Dendritic cell treated with granulocyte-macrophage colony-stimulating factor and Interleukin-4, amounts not matched to agents 40 ng/mL and 50 ng/mL, for 4 days (primary cell): ENCODE measurements around the gene ARID5B.
A peak's percentile ranks its signal among the peaks of the same experiment; 100 is the strongest.

Experiments used
- H3K27ac Mint-ChIP-seq: one replicate; pipeline ENCODE4 v1.8.0; 2022; ENCODE audit warnings: mild to moderate bottlenecking, mixed read lengths
- H3K27me3 Mint-ChIP-seq: one replicate; pipeline ENCODE4 v1.8.0; 2022; ENCODE audit warnings: mild to moderate bottlenecking, mixed read lengths
- H3K36me3 Mint-ChIP-seq: one replicate; pipeline ENCODE4 v1.8.0; 2022; ENCODE audit warnings: low read depth, mixed read lengths
- H3K4me1 Mint-ChIP-seq: one replicate; pipeline ENCODE4 v1.8.0; 2022; ENCODE audit warnings: low read depth, mixed read lengths
- H3K4me3 Mint-ChIP-seq: one replicate; pipeline ENCODE4 v1.8.0; 2022; ENCODE audit warnings: mild to moderate bottlenecking, moderate library complexity, mixed read lengths
- H3K9me3 Mint-ChIP-seq: one replicate; pipeline ENCODE4 v1.8.0; 2022; ENCODE audit warnings: mixed read lengths
- intact Hi-C: fragments of 100-400 bp; cut with micrococcal nuclease; formaldehyde crosslinking; loops from one replicate; pipeline ENCODE4 v1.15.0; 2022

The ARID5B gene

DNA sequence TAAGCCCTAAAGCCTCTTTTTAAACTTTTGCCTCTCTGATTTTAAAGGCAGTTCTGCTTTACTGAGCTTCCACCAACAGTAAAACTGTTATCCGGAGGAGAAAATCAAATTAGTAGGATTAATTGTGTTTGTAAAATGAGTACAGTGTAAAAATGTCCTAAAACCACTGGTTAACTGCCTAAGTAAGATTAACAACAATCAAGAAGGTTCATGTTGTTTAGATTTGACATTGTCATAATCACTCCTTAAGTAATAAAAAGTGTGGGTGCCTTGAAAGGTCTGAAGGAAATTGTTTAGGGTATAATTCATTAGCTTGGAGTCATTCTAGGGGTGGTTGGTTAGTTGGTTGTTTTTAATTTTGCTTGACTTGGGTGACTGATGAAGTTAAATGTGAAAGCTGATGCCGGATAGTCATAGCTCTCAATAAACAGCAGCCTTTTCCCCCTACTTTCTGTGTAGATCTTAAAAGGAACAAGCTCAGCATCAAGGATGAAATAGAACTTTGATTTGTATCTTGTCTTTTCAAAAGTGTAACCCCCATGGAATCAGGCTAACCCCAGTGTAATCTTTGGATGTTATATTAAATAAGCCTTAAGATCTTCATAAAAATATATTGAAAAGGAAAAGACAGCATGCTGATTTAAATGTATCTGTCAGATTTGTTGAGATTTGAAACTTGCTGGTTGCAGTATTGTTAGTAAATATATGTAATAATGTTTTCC is 148.3 kb downstream of the ARID5B start:
- peak overlapping the region; percentile 92 for H3K27ac Mint-ChIP-seq
- peaks cover 40% of the 10 kb centered on the region for H3K36me3 Mint-ChIP-seq
- H3K4me1 Mint-ChIP-seq, result peaks cover 82% of the 10 kb centered on the region
- intact Hi-C loops, result loop anchor here (5.0 kb wide), 2 partner anchors 33 to 118 kb away; no protein-coding TSS in a partner anchor
- no peaks in the 10 kb centered on the region for H3K9me3 Mint-ChIP-seq
- H3K4me3 Mint-ChIP-seq, result peak overlapping the region; percentile 86
- no peaks in the 10 kb centered on the region for H3K27me3 Mint-ChIP-seq

DNA sequence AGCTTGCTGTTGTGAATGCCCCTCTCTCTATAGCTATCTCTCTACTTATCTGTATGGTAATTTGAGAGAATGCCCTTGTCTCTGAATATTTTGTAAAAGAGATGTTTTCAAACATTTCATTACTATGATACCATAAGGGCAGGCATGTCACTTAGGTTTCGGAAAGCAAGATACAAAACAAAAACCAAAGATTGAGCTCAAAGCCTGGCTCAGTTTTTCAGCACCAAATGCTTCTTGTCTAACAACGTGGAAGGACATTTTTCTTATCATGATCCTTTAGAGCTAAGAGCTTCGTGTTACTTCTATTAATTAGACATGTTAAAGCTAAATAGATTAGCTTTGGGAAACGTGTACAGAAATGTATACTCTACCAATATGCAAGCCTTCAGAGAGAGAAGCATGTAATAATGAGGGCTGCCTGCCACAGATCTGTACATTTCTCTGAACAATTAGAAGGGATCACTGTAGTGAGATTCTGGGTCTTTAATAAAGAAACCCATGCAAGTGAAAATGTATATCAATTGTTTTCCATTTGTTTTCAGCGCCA is 148.9 kb downstream of the ARID5B start:
- Mint-ChIP-seq H3K36me3 (peaks cover 43% of the 10 kb centered on the region), H3K4me3 (peak overlapping the region; percentile 86), H3K27ac (peak overlapping the region; percentile 92), H3K27me3 (no peaks in the 10 kb centered on the region), H3K9me3 (no peaks in the 10 kb centered on the region), H3K4me1 (peaks cover 77% of the 10 kb centered on the region)
- intact Hi-C loops, result no loop called here

DNA sequence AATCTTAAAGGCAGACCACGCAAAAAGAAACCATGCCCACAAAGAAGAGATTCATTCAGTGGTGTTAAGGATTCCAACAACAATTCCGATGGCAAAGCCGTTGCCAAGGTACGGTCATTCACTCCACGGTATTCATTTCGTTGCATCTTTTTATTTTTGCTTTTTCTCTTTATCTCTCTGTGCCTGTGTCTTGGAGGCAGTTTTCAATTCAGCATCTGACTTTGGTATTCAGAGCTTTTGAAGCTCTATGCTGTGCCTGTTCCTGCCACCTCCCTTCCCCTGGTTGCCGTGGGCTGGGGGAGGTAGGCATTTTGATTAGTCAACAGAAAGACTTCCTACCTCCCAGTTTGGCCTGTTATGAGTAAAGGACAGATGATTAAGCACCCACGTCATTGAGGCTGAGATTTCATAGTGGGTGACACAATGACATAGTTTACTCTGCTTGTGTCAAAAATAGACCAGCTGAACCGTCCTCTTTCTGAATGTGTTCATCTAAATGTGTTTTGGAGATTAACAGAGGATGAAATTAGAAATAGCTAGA is 149.5 kb downstream of the ARID5B start:
- intact Hi-C loops, result no loop called here
- Mint-ChIP-seq H3K9me3 (no peaks in the 10 kb centered on the region), H3K36me3 (peaks cover 49% of the 10 kb centered on the region), H3K27ac (peak overlapping the region; percentile 92), H3K4me1 (peaks cover 71% of the 10 kb centered on the region), H3K27me3 (no peaks in the 10 kb centered on the region), H3K4me3 (peak overlapping the region; percentile 86)

DNA sequence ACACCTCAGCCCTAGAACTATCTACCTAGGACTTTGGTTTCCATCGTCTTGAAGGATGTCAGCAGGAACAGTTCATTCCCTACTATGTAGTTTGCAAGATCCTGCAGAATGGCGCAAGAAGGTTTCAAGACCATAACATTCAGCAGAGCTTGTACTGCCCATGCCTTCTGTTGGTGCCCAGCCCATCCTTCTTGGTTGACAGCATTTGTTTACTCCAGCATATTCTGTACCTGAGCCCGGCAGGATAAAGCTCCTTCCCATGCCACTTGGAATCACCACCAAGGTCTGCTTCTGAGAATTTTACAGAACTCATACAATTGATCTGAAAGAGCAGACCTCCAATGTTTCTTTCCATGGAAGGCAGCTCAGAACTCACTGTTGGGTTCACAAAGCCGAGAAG is 150.8 kb downstream of the ARID5B start:
- Mint-ChIP-seq H3K9me3 (no peaks in the 10 kb centered on the region), H3K4me3 (no peak overlapping the region), H3K4me1 (peaks cover 59% of the 10 kb centered on the region), H3K27me3 (no peaks in the 10 kb centered on the region), H3K36me3 (peaks cover 60% of the 10 kb centered on the region), H3K27ac (no peak overlapping the region)
- intact Hi-C loops, result no loop called here

DNA sequence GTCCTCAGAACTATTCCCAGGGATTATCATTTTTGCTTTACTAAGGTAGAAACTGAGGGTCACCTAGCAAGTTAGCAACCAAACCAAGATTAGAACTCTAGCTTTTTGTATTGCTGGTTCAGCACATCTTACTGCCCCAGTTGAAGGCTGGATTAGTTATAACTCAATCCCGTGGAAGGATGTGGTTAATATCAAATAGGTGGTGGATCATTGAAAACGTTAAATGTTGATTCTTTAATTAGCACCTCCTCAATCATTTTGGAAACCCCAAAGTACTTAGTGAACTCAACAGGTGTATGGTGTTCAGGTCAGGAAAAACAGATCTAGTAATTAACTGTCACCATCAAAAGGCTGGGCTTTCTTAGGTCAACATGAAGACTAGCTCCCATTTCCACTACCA is 152.4 kb downstream of the ARID5B start:
- Mint-ChIP-seq H3K27ac (peak overlapping the region; percentile 65), H3K27me3 (no peaks in the 10 kb centered on the region), H3K4me1 (peaks cover 54% of the 10 kb centered on the region), H3K4me3 (no peak overlapping the region), H3K36me3 (peaks cover 75% of the 10 kb centered on the region), H3K9me3 (no peaks in the 10 kb centered on the region)
- intact Hi-C loops, result no loop called here

DNA sequence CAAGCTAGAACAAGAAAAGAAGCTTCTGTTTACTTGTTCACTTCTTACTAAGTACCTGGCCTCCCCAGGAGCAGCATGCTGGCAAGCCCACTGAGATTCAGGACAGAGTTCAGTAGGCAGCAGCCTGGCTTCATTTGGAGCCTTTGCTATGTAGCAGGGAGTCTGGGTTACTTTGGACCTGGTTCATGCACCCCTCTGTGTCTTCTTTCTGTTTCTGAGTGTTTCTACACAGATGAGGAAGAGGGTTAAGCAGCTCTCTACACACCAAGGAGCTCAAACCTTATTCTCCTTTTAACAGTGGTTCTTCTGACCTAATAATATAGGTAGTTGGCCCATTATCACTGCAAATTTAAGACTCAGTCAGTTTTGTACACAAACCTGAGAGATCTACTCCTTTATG is 152.9 kb downstream of the ARID5B start:
- H3K4me3 Mint-ChIP-seq, result no peak overlapping the region
- no peaks in the 10 kb centered on the region for H3K27me3 Mint-ChIP-seq
- H3K27ac Mint-ChIP-seq, result peak overlapping the region; percentile 65
- peaks cover 75% of the 10 kb centered on the region for H3K36me3 Mint-ChIP-seq
- no peaks in the 10 kb centered on the region for H3K9me3 Mint-ChIP-seq
- intact Hi-C loops, result no loop called here
- H3K4me1 Mint-ChIP-seq, result peaks cover 48% of the 10 kb centered on the region

GRCh38 chr10:62054830-62055229 is 153.3 kb downstream of the ARID5B start:
- peaks cover 46% of the 10 kb centered on the region for H3K4me1 Mint-ChIP-seq
- no peaks in the 10 kb centered on the region for H3K9me3 Mint-ChIP-seq
- H3K27me3 Mint-ChIP-seq, result no peaks in the 10 kb centered on the region
- H3K36me3 Mint-ChIP-seq, result peaks cover 76% of the 10 kb centered on the region
- H3K4me3 Mint-ChIP-seq, result no peak overlapping the region
- peak overlapping the region; percentile 65 for H3K27ac Mint-ChIP-seq
- intact Hi-C loops, result no loop called here

GRCh38 chr10:62056219-62056618 is 154.7 kb downstream of the ARID5B start:
- intact Hi-C loops, result no loop called here
- H3K4me3 Mint-ChIP-seq, result no peak overlapping the region
- peaks cover 6% of the 10 kb centered on the region for H3K9me3 Mint-ChIP-seq
- H3K36me3 Mint-ChIP-seq, result peaks cover 83% of the 10 kb centered on the region
- peaks cover 42% of the 10 kb centered on the region for H3K4me1 Mint-ChIP-seq
- no peak overlapping the region for H3K27ac Mint-ChIP-seq
- no peaks in the 10 kb centered on the region for H3K27me3 Mint-ChIP-seq

DNA sequence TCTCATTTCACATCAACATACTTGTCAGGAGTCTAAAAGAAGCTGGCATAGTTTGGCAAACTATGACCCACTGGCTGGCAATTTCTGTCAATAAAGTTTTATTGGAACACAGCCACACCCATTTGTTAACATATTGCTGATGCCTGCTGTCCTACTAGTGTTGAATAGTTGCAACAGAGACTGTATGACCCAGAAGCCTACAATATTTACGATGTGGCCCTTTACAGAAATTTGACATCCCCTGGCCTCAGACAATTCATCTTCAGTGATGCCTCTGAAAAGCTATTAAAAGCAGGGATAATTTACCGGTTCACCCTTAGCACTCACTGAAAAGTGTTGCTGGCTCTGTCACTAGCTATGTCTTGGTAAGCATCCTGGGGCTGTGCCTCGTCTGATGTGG is 155.2 kb downstream of the ARID5B start:
- intact Hi-C loops, result no loop called here
- H3K27ac Mint-ChIP-seq, result no peak overlapping the region

GRCh38 chr10:62057359-62057758 is 155.9 kb downstream of the ARID5B start:
- intact Hi-C loops, result no loop called here
- Mint-ChIP-seq H3K9me3 (peaks cover 6% of the 10 kb centered on the region), H3K4me3 (no peak overlapping the region), H3K27ac (no peak overlapping the region), H3K4me1 (peaks cover 47% of the 10 kb centered on the region), H3K27me3 (no peaks in the 10 kb centered on the region), H3K36me3 (peaks cover 83% of the 10 kb centered on the region)

More for the DNA sequence above, 155.2 kb downstream of the ARID5B start:
- Mint-ChIP-seq H3K4me1 (peaks cover 45% of the 10 kb centered on the region), H3K4me3 (no peak overlapping the region), H3K36me3 (peaks cover 83% of the 10 kb centered on the region), H3K27me3 (no peaks in the 10 kb centered on the region), H3K9me3 (peaks cover 6% of the 10 kb centered on the region)

- peaks cover 6% of the 10 kb centered on the region for H3K9me3 Mint-ChIP-seq
- intact Hi-C loops, result no loop called here
- H3K36me3 Mint-ChIP-seq, result peaks cover 79% of the 10 kb centered on the region
- H3K27me3 Mint-ChIP-seq, result no peaks in the 10 kb centered on the region
- peaks cover 42% of the 10 kb centered on the region for H3K4me1 Mint-ChIP-seq
- no peak overlapping the region for H3K4me3 Mint-ChIP-seq
- H3K27ac Mint-ChIP-seq, result no peak overlapping the region
These were observed 156.4 kb downstream of the ARID5B start for GRCh38 chr10:62057850-62058249.

GRCh38 chr10:62058476-62058875 is 157.0 kb downstream of the ARID5B start:
- Mint-ChIP-seq H3K27ac (peak overlapping the region; percentile 56), H3K9me3 (peaks cover 6% of the 10 kb centered on the region), H3K4me3 (no peak overlapping the region), H3K36me3 (peaks cover 79% of the 10 kb centered on the region), H3K4me1 (peaks cover 36% of the 10 kb centered on the region), H3K27me3 (no peaks in the 10 kb centered on the region)
- intact Hi-C loops, result no loop called here

DNA sequence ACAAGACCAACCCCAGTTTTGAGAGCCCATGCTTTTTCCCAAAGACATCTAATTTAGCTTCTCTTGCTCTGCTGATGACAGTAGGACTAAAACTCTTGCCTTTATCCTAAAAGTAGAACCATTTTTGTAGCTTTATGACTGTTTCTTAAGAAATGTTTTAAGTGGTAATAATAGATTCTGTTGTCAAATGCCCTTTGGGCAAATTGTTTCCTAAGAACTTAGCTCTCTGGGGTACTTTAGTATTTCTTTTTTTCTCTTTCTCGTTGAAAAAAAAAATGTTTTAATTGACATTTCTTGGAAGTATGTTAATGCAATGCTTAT is 157.4 kb downstream of the ARID5B start:
- no peak overlapping the region for H3K4me3 Mint-ChIP-seq
- peak overlapping the region; percentile 56 for H3K27ac Mint-ChIP-seq
- peaks cover 80% of the 10 kb centered on the region for H3K36me3 Mint-ChIP-seq
- H3K27me3 Mint-ChIP-seq, result no peaks in the 10 kb centered on the region
- intact Hi-C loops, result no loop called here
- H3K4me1 Mint-ChIP-seq, result peaks cover 36% of the 10 kb centered on the region
- peaks cover 6% of the 10 kb centered on the region for H3K9me3 Mint-ChIP-seq

DNA sequence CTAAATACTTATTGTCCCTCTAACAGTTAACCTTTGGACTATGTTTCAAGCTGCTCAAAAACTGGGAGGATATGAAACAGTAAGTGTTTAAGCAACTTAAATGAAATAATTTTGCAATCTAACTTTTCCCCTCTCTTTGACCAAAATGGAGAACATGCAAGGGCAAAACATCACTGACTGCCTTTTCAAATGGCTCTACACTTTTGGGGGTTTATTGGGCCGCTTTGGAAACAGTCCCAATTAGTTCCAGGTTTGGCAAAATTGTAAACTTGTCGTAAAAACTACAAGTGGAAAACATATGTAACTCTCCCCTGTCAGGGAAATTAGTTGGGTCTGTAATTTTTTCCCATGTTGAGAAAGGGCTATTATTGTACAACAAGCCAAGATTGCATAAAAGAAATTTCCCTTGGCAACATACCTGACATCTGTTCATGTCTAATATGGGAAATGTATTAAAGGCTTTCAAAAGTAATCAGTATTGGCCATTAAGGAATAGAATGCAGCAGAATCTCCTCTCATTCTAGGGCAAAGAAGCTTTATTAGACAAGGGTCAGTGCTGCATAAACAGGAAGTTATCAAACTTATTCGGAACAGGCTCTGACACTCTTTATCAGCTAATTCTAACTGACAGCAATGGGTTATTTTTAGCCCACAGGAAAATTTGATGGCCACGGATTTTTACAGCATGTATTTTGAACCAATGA is 157.9 kb downstream of the ARID5B start:
- intact Hi-C loops, result no loop called here
- Mint-ChIP-seq H3K4me1 (peaks cover 34% of the 10 kb centered on the region), H3K4me3 (no peak overlapping the region), H3K27ac (peak overlapping the region; percentile 56), H3K36me3 (peaks cover 81% of the 10 kb centered on the region), H3K9me3 (peaks cover 6% of the 10 kb centered on the region), H3K27me3 (no peaks in the 10 kb centered on the region)
